GM21526 (cell line): ENCODE measurements around the gene TALDO1.

Source experiments
- ATAC-seq: cut with Tn5 transposase; IDR thresholded peaks from one replicate; pipeline ENCODE4 v1.9.1; 2021; ENCODE audit warnings: moderate library complexity; ENCODE audit not compliant: unreplicated experiment, low FRiP score

TALDO1 gene

DNA sequence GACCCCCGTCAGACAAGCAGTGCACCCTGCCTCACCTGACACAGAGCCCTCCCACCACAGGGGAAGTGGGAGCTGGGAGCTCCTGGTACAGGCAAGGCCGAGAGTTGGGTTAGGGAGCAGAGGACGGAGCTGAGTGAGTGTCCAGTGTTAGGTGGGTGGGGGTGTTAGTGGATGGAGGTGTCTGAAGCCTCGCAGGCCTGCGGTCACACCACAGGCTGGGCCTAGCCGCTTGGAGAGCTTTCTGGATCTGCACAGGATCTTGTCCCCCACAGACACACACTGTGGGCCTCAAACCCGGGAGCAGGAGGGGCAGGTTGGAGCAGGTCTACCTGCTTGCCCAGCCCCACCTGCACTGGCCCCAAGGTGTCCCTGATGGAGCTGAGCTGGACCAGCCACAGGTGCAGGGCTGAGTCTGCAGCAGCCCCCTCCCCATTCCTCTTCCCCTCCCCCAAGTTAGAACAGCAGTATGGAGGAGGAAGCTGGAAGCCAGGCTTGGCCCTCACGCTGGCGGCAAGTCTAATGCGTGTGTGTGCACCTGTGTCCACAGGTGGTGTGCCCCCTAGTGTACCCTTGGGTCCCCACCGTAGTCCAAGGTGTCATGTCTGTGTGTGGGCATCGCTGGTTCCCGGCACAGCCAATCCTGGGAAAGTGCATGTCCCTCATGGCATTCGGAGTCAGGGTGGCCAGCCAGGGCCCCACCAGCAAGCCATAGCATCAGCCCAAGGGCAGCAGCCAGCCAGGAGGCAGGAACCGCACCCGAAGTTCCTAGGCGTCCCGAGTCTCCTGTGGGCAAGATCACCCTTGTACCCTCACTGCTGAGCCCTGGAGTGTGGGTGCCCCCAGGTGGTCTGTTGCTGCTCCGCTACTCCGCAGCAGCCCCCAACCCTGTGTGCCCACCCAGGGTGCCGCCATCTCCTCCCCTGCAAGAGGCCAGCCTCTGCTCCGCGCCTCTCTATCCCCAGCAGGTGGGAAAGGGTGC, 32.0 kb downstream of the TALDO1 start:
- no peak for ATAC-seq

DNA sequence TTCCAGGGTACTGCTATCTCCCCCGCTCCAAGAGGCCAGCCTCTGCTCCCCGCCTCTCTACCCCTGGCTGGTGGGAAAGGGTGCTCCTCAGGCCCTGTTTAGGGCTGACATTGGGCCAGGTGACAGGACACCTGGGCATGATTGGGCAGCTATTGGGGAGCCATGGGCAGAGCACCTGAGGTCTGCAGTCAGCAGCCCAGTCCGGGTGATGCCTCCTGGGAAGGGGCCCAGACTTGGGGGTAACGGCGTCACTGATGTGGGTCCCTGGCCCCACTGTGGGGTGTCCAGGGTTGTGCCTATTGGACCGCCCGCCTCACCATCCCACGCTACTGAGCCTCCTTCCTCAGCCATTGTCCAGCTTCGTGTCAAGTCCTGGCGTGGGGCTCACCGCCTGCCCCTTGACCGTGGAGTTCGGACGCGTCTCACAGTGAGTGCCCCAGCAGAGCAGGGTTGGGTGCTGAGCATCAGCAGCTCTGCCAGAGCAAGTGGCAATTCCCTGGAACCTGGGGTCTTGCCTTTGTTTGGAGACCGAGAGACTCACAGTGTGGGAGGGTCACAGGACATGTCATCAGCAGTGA, 32.8 kb downstream of the TALDO1 start:
- no peak for ATAC-seq

DNA sequence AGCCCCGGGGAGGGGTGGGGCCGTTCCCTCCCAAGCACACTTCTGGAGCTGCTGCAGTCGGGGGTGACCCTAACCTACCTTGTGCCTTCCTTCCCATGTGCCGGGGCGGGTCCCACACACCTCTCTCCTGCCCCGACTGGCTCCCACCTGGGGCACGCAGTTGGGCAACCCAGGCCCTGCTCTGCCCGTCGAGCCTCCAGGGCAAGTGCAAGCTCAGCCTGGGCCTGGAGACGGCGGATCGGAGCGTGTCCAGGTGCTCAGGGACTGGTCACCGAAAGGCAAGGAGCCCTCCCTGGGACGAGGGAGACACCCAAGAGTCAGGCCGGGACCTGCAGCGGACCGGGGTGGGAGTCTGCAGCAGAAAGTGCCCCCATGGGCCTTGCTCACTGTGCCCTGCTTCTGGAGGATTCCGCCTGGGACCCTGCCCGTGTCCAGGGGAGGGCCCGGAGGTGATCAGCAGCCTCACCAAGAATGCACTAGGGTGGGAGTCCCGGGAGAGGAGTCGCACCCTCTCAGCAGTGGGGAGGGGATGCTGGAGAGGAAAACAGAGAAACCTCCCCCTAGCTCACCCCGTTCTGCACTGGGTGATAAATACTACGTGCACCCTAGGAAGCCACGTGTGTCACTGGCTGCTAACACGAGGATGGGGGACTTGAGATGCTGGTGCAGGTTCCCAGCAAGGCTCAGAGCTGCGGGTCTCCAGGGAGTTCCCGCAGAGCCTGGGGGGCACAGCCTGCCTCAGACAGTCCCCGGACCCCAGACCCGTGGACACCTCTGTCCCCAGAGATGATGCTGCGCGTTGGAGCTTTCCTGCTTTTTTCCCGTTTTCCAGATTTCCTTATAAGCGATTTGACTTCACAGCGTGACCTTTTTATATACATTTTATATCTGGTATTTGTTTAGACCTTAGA, 35.3 kb downstream of the TALDO1 start:
- no peak for ATAC-seq

DNA sequence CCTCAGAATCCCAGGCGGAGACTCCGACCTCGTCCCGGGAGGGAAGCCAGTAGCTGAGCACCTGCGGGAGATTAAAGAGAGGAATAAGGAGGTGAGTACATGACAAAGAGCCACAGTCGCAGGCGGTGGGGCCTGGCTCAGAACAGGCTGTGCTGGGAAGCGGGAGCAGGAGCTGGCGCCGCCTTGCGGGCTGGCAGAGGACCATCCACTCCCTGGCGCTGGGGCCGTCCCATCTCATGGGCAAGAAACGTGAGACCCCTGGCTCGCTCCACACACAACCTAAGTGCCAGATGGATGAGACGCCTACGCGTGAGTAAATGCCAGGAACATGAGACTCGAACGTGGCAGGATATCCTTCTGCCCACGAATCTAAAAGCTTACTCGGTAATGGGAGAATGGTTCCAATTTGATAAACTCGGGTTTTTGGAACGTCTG, 36.3 kb downstream of the TALDO1 start:
- ATAC-seq = no peak

DNA sequence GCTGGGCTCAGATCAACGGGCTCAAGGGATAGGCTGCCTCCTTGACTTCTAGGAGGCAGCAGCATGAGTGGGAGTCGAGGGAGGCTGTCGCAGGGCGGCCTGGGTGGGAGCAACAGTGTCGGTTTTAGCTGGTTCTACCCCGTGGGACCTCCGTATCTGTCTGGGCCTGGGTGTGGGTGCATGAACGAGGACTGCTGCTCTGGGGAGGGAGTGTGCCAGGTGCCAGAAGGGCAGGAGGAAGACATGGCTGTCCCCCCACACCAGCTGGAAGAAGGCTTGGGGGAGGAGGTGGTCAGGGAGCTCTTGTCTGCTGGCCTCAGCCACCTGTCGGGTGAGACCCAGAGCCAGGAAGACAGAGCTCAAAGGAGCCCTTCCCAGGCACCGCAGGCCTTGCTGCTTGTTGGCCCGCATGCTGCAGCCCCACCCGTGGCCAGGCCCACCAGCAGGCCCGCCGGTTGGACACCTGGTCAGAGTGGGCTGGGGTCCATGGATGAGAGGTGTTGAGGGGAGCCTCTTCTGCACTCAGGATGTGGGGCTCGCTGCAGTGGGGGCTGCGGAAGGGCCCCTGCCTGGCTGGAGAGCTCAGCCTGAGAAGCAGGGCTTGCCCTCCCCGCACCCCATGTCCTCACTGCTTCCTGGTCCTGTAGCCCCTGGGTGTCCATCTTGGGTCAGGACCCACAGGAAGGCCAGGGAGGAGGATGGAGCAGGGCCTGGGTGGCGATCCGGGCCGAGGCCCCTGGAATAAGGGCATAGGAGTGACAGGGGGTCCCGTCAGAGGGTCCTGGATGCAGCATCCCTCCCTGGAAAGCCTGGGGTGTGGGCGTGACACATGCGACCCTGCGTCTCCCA, 39.2 kb downstream of the TALDO1 start:
- no peak for ATAC-seq

DNA sequence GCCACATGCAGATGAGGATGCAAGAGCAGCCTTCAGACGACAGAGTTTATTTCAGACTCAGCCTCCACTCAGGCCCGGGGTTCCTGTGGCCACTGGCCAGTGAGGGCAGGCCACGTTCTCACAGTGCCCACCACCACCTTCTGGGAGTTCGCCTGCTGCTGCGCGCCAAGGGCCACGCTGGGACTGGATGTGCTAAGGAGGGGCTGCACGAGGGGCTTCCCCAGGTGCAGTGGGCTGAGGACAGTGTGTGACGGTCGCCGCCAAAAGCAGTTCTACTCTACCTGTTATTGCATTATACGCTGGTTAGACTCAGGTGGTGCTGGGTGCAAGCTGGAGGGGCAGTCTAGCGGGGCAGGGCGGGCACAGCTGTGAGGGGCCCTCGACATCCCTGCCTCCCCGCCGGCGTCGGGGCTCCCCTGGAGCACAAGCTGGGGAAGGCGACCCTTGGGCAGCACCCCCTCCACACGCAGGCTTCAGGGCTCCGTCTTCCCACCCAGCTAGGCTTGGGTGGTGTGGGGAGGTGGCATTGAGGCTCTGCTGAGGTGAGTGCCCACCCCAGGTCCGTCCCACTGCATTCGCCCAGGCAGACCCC, 39.9 kb downstream of the TALDO1 start:
- ATAC-seq = no peak

DNA sequence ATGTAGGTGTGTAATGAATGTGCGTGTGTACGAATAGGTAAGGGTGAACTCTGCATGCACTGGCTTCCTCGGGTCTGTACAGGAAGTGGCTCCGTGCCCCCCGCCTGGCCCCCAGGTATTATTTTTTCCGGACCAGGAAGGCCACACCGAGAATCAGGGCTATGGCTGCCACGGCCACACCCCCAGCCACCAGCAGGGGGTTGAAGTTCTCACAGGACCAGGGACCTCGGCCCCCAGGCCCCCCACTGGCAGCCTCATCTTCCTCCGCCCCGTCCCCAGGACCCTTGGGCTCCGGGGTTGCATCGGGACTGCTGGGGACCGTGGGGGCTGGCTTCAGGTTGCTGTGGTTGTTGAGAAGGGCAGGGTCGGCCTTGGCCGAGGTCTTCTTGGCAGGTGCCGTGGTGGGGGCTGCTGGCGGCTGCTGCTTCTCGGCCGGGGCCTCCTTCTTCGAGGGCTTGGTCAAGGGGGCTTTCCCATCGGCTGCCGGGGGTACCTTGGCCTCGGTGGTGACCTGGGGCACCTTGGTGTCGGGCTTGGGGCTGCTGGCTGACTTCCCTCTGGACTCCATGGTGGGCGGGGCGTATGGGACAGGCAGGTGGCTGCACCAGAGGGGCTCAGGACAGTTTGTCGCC, 40.9 kb downstream of the TALDO1 start:
- ATAC-seq = no peak

DNA sequence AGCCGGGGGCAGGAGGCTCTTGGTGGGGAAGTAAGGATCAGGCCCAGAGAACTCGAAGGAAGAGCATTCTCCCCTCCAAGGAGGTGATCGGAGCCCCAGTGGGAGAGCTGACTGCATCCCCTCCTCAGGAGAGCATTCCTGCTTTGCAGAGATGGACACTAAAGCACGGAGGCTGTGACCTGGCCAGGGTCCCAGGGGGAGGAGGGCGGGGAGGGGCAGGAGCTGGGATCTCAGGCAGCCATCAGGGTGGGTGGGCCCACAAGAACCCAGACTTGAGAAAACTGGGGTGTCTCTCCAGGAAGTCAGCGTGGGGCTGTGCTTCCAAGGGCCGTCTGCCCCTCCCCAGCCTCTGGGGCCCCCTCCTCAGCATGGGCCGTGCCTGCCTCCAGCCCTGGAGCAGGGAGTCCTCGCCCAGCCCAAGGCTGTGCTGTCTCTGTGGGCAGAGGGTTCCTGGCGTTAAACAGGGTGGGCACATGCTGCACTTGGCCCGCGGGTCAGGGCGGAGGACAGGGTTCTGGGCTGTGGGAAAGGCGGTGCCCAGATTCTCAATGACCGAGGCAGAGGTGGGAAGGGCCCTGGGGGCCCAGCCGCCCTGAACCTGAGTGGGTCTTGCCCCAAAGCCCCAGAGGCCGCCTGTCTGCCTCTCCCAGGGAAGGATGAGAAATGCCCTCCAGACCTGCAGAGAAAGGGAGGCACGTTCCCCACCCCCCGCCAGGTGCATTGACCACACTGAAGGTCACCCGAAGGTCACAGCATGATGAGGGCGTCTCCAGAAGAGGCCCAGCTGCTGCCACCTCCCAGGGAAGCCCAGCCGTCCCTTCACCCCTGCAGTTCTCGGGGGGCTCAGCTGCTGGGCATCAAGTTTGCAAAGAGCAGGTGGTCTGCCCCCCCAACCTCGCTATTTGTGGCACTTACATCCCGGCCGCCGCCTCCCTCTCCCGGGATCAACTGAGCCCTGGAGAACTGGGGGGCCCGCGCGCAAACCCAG, 42.0 kb downstream of the TALDO1 start:
- ATAC-seq = no peak

DNA sequence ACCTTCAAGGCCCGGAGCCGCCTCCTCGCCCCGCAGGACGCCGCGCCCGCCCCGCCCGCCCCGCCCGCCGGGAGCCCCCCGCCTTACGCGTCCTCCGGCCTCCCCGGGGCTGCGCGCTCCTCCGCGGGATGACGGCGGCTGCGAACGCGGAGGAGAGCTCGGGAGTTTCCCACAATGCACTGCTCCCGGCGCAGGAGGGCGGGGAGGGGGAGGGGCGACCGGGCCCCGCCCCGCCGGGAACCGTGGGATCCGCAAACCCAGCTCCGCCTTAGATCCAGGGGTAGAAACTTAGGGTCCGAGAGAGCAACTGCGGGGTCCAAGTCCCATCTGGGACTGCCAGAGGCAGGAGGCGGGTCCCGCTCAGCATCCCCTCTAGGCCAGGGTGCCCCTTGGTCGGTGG, 42.7 kb downstream of the TALDO1 start, which contains the start of gene CEND1:
CEND1 (minus strand) TSS at position 148 of the 400 bp plus-strand sequence. CDS start 1,514 bp downstream, outside the sequence.
- ATAC-seq = no peak

DNA sequence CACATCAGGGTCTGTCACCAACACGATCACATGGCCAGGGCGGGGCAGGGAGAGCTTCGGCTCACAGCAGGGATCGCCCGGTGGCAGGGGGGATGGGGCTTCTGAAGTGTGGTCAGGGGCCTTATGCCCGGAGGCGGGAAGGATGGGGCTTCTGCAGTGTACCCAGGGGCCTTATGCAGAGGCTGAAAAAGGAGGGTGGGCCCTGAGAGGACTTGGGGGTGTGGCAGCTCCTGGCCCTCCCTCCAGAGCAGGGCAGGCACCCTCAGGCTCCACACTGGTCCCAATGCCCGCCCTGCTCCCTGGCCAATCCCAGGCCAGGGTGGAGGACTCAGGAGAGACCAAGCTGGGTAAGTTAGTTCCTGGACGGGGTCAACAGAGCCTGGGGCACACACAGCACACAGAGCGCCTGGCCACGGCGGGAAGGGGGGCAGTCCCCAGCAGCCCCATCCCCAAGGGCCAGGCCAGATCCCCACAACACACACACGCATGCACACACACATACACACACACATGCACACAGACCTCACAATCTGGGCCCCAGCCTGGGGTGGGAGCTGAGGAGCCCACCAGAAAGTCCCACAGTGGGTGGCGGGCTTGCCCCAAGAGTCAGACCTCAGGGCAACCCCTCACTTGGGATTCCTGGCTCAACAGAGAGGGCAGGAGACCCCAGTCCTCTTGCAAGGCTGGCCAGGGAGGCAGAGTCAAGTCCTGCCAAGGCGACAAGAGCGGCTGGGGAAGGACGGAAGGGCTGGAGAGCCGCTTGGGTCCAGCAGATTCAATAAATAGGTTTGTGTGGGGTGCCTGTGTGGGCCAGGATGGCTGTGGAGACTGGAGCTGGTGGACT, 43.7 kb downstream of the TALDO1 start:
- ATAC-seq = no peak

DNA sequence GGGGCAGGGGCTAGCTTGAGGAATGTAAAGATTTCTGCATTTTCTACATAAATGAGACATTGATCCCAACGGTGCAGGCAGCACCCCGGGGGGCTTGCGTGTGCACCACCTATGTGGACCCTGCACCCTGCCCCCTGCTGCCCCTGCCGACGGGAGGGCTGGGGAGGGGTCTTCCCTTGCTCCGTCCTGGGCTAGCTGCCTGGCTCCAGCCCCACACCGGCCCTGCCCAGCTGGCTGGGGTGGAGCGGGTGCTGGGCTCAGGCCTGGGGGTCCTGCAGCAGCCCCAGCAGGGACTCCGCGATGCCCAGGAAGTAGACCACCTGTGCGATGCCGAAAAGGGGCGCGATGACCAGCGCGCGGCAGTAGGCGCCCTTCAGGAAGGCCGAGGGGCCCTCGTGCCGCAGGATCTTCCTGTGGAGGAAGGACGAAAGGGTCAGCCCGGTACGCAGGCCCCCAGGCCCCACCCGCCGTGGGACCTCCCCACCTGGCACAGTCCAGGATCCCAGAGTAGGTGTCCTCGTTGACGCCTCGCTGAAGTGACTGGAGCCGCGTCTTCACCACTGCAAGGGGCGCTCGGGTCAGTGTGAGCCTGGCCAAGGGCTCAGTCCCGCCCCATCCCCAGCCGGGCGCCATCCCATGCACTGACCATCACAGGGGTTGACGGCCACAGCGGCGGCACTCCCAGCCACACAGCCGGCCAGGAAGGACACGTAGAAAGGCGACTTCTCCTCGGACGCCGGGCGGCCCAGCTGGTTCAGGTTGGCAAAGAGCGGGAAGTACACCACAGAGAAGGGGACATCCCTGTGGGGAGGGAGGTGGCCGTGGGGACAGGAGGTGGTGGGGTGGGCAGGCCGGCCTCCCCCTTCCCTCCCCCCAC, 44.6 kb downstream of the TALDO1 start:
- no peak for ATAC-seq

DNA sequence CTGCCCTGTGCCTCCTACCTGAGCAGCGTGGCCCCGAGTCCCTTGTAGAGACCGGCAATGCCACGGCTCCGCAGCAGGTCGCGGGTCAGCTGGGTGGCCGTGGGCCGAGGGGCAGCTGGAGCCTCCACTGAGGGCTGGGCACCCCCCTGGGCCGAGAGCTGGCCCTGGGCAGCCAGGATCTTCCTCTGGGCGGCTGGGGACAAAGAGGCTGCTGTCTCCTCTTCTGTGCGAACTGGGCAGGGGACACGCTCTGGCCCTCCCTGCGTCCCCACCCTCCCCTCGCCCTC, 45.2 kb downstream of the TALDO1 start:
- no peak for ATAC-seq

DNA sequence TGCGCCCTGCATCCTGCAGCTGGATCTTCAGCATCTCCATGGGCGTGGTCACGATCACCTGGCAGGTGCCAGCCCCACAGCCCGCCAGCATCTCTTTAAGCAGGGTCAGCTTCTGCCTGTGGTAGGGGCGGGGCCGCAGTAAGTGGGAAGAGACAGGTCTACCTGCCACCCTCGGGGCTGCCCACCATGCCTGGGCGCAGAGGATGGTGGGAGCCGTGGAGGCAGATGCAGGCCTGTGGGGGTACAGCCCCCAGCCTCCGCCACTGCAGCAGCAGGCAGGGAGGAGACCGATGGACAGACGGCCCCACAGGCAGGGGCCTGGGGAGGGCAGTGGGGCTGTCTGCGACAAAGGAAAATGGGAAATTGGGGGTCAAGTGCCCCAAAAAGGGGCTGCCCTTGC, 45.6 kb downstream of the TALDO1 start:
- no peak for ATAC-seq

DNA sequence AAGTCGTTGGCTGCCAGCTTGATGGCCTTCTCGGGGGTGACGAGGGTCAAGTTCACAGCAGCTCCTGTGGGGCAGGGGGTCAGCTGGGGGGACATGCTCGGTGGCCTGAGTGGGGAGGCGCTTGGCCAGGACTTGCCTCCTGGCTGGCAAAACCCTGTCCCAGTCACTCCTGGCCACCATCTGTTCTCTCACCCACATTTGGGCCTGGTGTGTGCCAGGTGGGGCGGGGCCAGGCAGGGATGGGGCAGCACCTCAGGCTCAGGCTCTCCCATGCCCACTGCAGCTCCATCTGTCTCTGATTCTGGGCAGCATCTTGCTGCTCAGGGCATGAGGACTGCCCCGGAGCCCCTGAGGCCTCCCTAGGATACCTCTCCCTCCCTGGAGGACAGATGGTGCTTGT, 46.3 kb downstream of the TALDO1 start:
- ATAC-seq = no peak

DNA sequence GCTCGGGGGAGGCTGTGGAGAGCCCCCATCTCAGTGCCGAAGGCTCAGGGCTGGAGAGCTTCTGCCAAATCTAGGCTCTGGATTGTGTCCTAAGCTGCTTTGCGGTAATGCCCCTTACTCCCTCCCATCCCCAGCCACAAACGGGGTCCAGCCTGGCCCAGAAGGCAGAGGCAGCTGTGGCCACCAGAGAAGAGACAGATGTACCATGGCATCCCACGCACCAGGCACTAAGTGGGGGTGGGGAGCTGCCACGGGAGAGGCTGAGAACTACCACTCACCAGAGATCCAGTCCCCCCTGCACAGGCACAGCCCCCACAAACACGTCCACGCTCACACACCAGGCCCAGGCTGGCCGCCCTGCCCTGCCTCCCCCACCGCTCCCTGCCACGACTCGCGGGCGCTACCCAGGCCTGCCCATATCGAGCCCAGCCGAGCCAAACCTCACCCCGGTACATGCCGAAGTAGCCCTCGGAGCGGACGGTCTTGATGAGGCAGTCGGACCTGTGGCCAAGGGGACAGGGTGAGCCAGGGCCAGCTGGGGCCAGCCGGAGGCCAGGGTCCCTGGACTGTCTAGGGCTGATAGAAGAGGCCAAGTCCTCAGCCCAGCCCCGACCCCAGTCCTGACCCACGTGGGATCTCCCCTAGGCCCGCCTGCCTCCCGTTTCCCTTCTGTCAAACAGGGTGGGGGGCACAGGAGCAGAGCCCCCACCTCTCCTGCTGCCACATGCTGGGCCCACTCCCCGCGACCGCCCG, 46.9 kb downstream of the TALDO1 start:
- no peak for ATAC-seq
